DOHH2 (cell line): ENCODE results near the gene NREP.

ENCODE experiments used
- EZH2phosphoT487 ChIP-seq: fragments of 200-600 bp; sonication (generic); IDR thresholded peaks from 2 replicates; pipeline ENCODE4 v1.6.1; 2017; ENCODE audit warnings: borderline replicate concordance, mild to moderate bottlenecking, antibody characterized with exemption, low read length, moderate library complexity, mixed read lengths
- TF ChIP-seq, protein P1 (sequence below): fragments of 200-600 bp; sonication (generic); IDR thresholded peaks from one replicate; pipeline ENCODE4 v1.5.1; 2014; ENCODE audit warnings: antibody characterized with exemption, mild to moderate bottlenecking, low read depth, low read length; ENCODE audit not compliant: poor library complexity, severe bottlenecking

DNA sequence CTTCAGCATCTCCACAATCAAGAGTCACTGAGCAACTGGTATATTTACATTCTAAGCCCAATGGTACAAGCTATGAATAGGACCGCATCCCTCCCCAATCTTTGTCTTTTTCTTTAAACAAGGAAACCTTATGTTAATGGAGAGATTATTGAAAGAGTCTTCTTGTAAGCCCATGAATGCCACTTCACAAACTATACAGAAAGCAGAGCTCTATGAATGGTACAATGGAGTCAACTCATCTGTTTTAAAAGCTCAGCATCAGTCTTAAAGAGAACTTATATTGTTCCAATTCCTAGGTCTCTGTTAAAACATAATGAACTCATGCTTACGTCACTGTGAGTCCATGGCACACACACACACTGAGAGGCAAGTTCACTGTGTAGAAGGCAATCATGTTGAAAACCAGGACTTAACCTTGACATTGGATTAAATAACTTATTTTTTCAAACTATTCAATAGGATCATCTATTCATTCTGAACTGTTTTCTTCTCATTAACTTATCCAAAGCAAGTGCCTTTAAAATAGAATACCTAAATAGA lies 4.5 kb downstream of the NREP start:
- TF ChIP-seq, protein P1, sequence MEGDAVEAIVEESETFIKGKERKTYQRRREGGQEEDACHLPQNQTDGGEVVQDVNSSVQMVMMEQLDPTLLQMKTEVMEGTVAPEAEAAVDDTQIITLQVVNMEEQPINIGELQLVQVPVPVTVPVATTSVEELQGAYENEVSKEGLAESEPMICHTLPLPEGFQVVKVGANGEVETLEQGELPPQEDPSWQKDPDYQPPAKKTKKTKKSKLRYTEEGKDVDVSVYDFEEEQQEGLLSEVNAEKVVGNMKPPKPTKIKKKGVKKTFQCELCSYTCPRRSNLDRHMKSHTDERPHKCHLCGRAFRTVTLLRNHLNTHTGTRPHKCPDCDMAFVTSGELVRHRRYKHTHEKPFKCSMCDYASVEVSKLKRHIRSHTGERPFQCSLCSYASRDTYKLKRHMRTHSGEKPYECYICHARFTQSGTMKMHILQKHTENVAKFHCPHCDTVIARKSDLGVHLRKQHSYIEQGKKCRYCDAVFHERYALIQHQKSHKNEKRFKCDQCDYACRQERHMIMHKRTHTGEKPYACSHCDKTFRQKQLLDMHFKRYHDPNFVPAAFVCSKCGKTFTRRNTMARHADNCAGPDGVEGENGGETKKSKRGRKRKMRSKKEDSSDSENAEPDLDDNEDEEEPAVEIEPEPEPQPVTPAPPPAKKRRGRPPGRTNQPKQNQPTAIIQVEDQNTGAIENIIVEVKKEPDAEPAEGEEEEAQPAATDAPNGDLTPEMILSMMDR = no peak
- TF ChIP-seq EZH2phosphoT487 = no peak
